HepG2 (cell line): ENCODE results near the gene TAOK3. TPM values are rescaled to one million over a fixed set of nuclear protein-coding genes. Genes with fewer than 3 reads are reported as not detected.

Experiments
- ATAC-seq: fragments of 200-7000 bp; cut with Tn5 transposase; 3 replicates; pipeline ENCODE4 v1.9.1; 2020; ENCODE audit warnings: mild to moderate bottlenecking, moderate library complexity
- BruUV-seq: library from RNA; stranded (reverse); fragments of 400-500 nt; replicated peaks from 2 replicates; lab custom pipeline; 2021; lab: Mats Ljungman, UMichigan
- CTCF ChIA-PET: fragments of 300-600 bp; formaldehyde crosslinking; extraction: SDS; loops from one replicate; lab custom pipeline; 2021; ENCODE audit warnings: low total read pairs, inconsistent platforms, low intra/inter-chr PET ratio; lab: Yijun Ruan, JAX
- POLR2A ChIA-PET: fragments of 350-600 bp; sonication (Branson Sonifier 250); formaldehyde crosslinking; loops from one replicate; lab custom pipeline; 2020; ENCODE audit warnings: antibody characterized with exemption, inconsistent platforms; lab: Yijun Ruan, JAX
- DNase-seq: peaks from one replicate; pipeline ENCODE4 v3.0.0-alpha.2; 2015; ENCODE audit warnings: low spot score
- FAIRE-seq: peaks from 3 replicates; lab custom pipeline; 2011; peaks lifted over from hg19 to GRCh38; lab: Jason Lieb, UNC
- H2AFZ ChIP-seq: one replicate; pipeline ENCODE4 v1.6.1; 2011; ENCODE audit warnings: low read length, inconsistent platforms
- H3K27ac ChIP-seq: fragments of 300-600 bp; 3 replicates; pipeline ENCODE4 v1.8.0; 2011; ENCODE audit warnings: mixed run types, mild to moderate bottlenecking, mixed read lengths, low read length, inconsistent platforms; ENCODE audit not compliant: insufficient read depth; ENCODE audit errors: extremely low read length
- H3K27me3 ChIP-seq, 2 experiments: fragments of 200-600 bp in 1 of 2; 2 replicates in 1 of 2; 3 replicates in 1 of 2; pipeline versions ENCODE4 v1.6.0 to v1.8.0; 2011; ENCODE audit warnings: low read length in 2 of 2, mild to moderate bottlenecking in 2 of 2, moderate library complexity in 2 of 2, inconsistent platforms in 1 of 2; ENCODE audit not compliant: insufficient read depth in 2 of 2, control insufficient read depth in 1 of 2
- H3K36me3 ChIP-seq, 2 experiments: fragments of 200-600 bp in 1 of 2; replicated peaks in 1 of 2; 2 replicates in 1 of 2; 3 replicates in 1 of 2; pipeline versions ENCODE4 v1.5.1 to v1.8.0; 2011; ENCODE audit warnings: low read length in 2 of 2, inconsistent platforms in 1 of 2; ENCODE audit not compliant: insufficient read depth in 2 of 2, control insufficient read depth in 1 of 2
- H3K4me1 ChIP-seq: 2 replicates; pipeline ENCODE4 v1.5.1; 2012; ENCODE audit warnings: low read length, inconsistent platforms; ENCODE audit not compliant: insufficient read depth
- H3K4me2 ChIP-seq: 2 replicates; pipeline ENCODE4 v1.6.0; 2011; ENCODE audit warnings: low read depth, low read length, inconsistent platforms
- H3K4me3 ChIP-seq, 3 experiments: fragments of 200-600 bp in 1 of 3; sonication (generic), shearing (Covaris generic) in 1 of 3; replicated peaks in 1 of 3; 2 replicates each; pipeline ENCODE4 v1.5.1; 2011 to 2016; ENCODE audit warnings: low read length in 3 of 3, inconsistent platforms in 2 of 3, low read depth in 2 of 3, mild to moderate bottlenecking in 2 of 3, control low read depth in 1 of 3, mixed read lengths in 1 of 3; ENCODE audit not compliant: insufficient read depth in 1 of 3
- H3K79me2 ChIP-seq: one replicate; pipeline ENCODE4 v1.6.1; 2011; ENCODE audit warnings: low read length, inconsistent platforms; ENCODE audit not compliant: insufficient read depth
- H3K9ac ChIP-seq: 2 replicates; pipeline ENCODE4 v1.6.0; 2011; ENCODE audit warnings: mild to moderate bottlenecking, low read depth, low read length, inconsistent platforms; ENCODE audit not compliant: insufficient read depth
- H3K9me3 ChIP-seq: 2 replicates; pipeline ENCODE4 v1.5.1; 2012; ENCODE audit warnings: mild to moderate bottlenecking, low read length
- H4K20me1 ChIP-seq: 2 replicates; pipeline ENCODE4 v1.6.0; 2011; ENCODE audit warnings: inconsistent platforms, mild to moderate bottlenecking, low read length, moderate library complexity; ENCODE audit not compliant: insufficient read depth
- CBFB ChIP-seq: sonication (generic); formaldehyde crosslinking; IDR thresholded peaks from 2 replicates; pipeline ENCODE4 v1.4.0; 2020; ENCODE audit warnings: missing genetic modification reagents
- ISL2 ChIP-seq: sonication (generic); formaldehyde crosslinking; IDR thresholded peaks from 2 replicates; pipeline ENCODE4 v1.5.0; 2020; ENCODE audit warnings: missing genetic modification reagents
- NFIB ChIP-seq: sonication (generic); formaldehyde crosslinking; IDR thresholded peaks from 2 replicates; pipeline ENCODE4 v1.9.0; 2021; ENCODE audit warnings: missing genetic modification reagents, mild to moderate bottlenecking, borderline replicate concordance
- REL ChIP-seq: sonication (generic); formaldehyde crosslinking; conservative IDR thresholded peaks from 2 replicates; pipeline ENCODE4 v1.8.0; 2022; ENCODE audit warnings: mild to moderate bottlenecking, missing genetic modification reagents, moderate library complexity
- SP4 ChIP-seq: sonication (generic); formaldehyde crosslinking; IDR thresholded peaks from 2 replicates; pipeline ENCODE4 v1.8.1; 2023; ENCODE audit warnings: mild to moderate bottlenecking, missing genetic modification reagents
- SRSF4 ChIP-seq: fragments of 200-400 bp; formaldehyde crosslinking; IDR thresholded peaks from one replicate; pipeline ENCODE4 v1.6.1; 2018; ENCODE audit warnings: mild to moderate bottlenecking, low read depth, low read length, moderate library complexity; ENCODE audit not compliant: poor library complexity, severe bottlenecking
- U2AF2 ChIP-seq: fragments of 200-400 bp; formaldehyde crosslinking; IDR thresholded peaks from 2 replicates; pipeline ENCODE4 v1.6.1; 2017; ENCODE audit warnings: low read depth, mild to moderate bottlenecking, low read length
- ZNF234 ChIP-seq: sonication (generic); formaldehyde crosslinking; conservative IDR thresholded peaks from 2 replicates; pipeline ENCODE4 v1.5.1; 2020; ENCODE audit warnings: mild to moderate bottlenecking, missing genetic modification reagents
- ZNF326 ChIP-seq: sonication (generic); formaldehyde crosslinking; IDR thresholded peaks from 2 replicates; pipeline ENCODE4 v1.4.0; 2020; ENCODE audit warnings: missing genetic modification reagents, borderline replicate concordance
- ZNF33B ChIP-seq: sonication (generic); formaldehyde crosslinking; IDR thresholded peaks from 2 replicates; pipeline ENCODE4 v1.5.1; 2020; ENCODE audit warnings: mild to moderate bottlenecking, missing genetic modification reagents
- ZNF766 ChIP-seq: sonication (generic); formaldehyde crosslinking; IDR thresholded peaks from 2 replicates; pipeline ENCODE4 v1.5.0; 2020; ENCODE audit warnings: missing genetic modification reagents, borderline replicate concordance
- WGBS: methylation state at CpG from one replicate; pipeline ENCODE4 v1.1.6; 2017; ENCODE audit warnings: low lambda C conversion rate; 5-methylcytosine and 5-hydroxymethylcytosine counted together
- in situ Hi-C: cut with HindIII; loops from 2 replicates; pipeline ENCODE4 v1.10.0; 2017; ENCODE audit warnings: low pct_unique_long_range_greater_than_20kb; ENCODE audit not compliant: extremely low pct_ligation_motif_present
- intact Hi-C: fragments of 100-400 bp; cut with micrococcal nuclease; formaldehyde crosslinking; loops from one replicate; pipeline ENCODE4 v1.10.0; 2022; ENCODE audit not compliant: unreplicated experiment
- polyA plus RNA-seq, 8 experiments: library from polyadenylated mRNA; depleted of rRNA in 3 of 8; stranded (reverse) in 7 of 8; unstranded in 1 of 8; fragments of >200 nt; fragmentation: Illumina TruSeq in 4 of 8; extraction: Trizol in 4 of 8; gene quantifications; 2 replicates each; pipeline versions ENCODE4 v1.2.1 to v1.2.3, GENCODE V29; 2011 to 2016; ENCODE audit warnings: low read depth in 4 of 8, missing spikeins in 1 of 8, mixed read lengths in 1 of 8; ENCODE audit not compliant: insufficient read depth in 1 of 8
- total RNA-seq, 5 experiments: library from RNA; depleted of rRNA; stranded (reverse); fragments of >200 nt; fragmentation: Illumina TruSeq; extraction: Trizol; gene quantifications; 2 replicates each; pipeline ENCODE4 v1.2.3, GENCODE V29; 2016; ENCODE audit warnings: low read depth in 1 of 5
- TF ChIP-seq, protein P1 (sequence below): sonication (generic); formaldehyde crosslinking; IDR thresholded peaks from 2 replicates; pipeline ENCODE4 v1.8.0; 2022; ENCODE audit warnings: low read depth, missing genetic modification reagents

The TAOK3 gene
- total and polyA plus RNA-seq, 2 of the 13 experiments (the other 11 are each of a cell fraction or from before 2014, with no cell fraction given): 10.4 to 12.3 TPM

GRCh38 chr12:118318744-118319143 is 54.0 kb downstream of the TAOK3 start (continued):
- no peak for TF ChIP-seq ZNF33B (CRISPR knock-in tag)
- TF ChIP-seq SP4: no peak
- TF ChIP-seq ZNF234 (CRISPR knock-in tag): no peak
- TF ChIP-seq, protein P1, sequence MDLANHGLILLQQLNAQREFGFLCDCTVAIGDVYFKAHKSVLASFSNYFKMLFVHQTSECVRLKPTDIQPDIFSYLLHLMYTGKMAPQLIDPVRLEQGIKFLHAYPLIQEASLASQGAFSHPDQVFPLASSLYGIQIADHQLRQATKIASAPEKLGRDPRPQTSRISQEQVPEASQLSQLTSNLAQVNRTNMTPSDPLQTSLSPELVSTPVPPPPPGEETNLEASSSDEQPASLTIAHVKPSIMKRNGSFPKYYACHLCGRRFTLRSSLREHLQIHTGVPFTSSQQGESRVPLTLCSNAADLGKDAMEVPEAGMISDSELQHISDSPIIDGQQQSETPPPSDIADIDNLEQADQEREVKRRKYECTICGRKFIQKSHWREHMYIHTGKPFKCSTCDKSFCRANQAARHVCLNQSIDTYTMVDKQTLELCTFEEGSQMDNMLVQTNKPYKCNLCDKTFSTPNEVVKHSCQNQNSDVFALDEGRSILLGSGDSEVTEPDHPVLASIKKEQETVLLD (CRISPR knock-in tag): no peak
- no peak for TF ChIP-seq SRSF4
- no peak for TF ChIP-seq ZNF766 (CRISPR knock-in tag)
- no peak for TF ChIP-seq CBFB (CRISPR knock-in tag)
- TF ChIP-seq NFIB (CRISPR knock-in tag): no peak
- no peak for TF ChIP-seq U2AF2
- no peak for TF ChIP-seq ZNF326 (CRISPR knock-in tag)

DNA sequence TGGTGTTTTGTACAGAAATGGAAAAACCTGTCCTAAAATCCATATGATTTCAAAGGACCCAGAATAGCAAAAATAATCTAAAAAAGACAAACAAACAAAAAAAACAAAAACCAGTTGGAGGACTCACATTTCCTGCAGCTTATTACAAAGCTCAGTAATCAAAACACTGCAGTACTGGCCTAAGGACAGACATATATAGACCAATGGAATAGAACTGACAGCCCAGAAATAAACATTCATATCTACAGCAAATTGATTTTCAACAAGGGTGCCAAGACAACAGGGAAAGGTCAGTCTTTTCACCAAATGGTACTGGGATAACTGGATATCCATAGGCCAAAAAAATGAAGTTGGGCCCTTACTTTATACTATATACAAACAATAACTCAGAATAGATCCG is 55.0 kb downstream of the TAOK3 start:
- H3K9ac ChIP-seq: no peak overlapping the region
- H2AFZ ChIP-seq: no peak overlapping the region
- no peak for TF ChIP-seq REL (CRISPR knock-in tag)
- no peak for TF ChIP-seq ISL2 (CRISPR knock-in tag)
- H3K4me3 ChIP-seq: no peak overlapping the region
- BruUV-seq: no TSS peak
- no peak overlapping the region for H3K27ac ChIP-seq
- no peaks in the 10 kb centered on the region for H3K79me2 ChIP-seq
- no peak for FAIRE-seq
- no peaks in the 10 kb centered on the region for H3K36me3 ChIP-seq
- CTCF ChIA-PET: no interaction called here
- no peaks in the 10 kb centered on the region for H3K9me3 ChIP-seq
- H3K4me2 ChIP-seq: no peak overlapping the region
- POLR2A ChIA-PET: no interaction called here
- in situ Hi-C loops: no loop called here
- 94% methylated on average over 1 of the region's 1 CpG for WGBS
- no peaks in the 10 kb centered on the region for H3K4me1 ChIP-seq
- H3K27me3 ChIP-seq: no peaks in the 10 kb centered on the region
- no peaks in the 10 kb centered on the region for H4K20me1 ChIP-seq
- intact Hi-C loops: no loop called here
- no peak for ATAC-seq
- no peak for DNase-seq
